Prostate gland (tissue), 2 donors: Measurements from ENCODE around the gene CTSD. TPM values are rescaled to one million over a fixed set of nuclear protein-coding genes. Genes with fewer than 3 reads are reported as not detected.

Experiments
- DNase-seq: peaks from one replicate; pipeline ENCODE4 v3.0.0-alpha.2; 2019; ENCODE audit warnings: low spot score
- H3K27ac ChIP-seq, 2 donors: fragments of 200-600 bp; sonication (generic); 2 replicates each; pipeline ENCODE4 v1.5.1; 2017 to 2019
- H3K27me3 ChIP-seq: fragments of 200-600 bp; sonication (generic); replicated peaks from 2 replicates; pipeline ENCODE4 v1.5.1; 2019; ENCODE audit not compliant: insufficient read depth
- H3K36me3 ChIP-seq, 2 donors: fragments of 200-600 bp; sonication (generic); 1 replicate in 1 of 2; 2 replicates in 1 of 2; pipeline versions ENCODE4 v1.5.1 to v1.8.1; 2017 to 2019
- H3K4me1 ChIP-seq: fragments of 200-600 bp; sonication (generic); replicated peaks from 2 replicates; pipeline ENCODE4 v1.5.1; 2019
- H3K4me3 ChIP-seq, 2 donors: fragments of 200-600 bp; sonication (generic); 2 replicates each; pipeline ENCODE4 v1.5.1; 2017 to 2019
- H3K9me3 ChIP-seq: fragments of 200-600 bp; sonication (generic); 2 replicates; pipeline ENCODE4 v1.5.1; 2017
- POLR2A ChIP-seq: fragments of 450-650 bp; IDR thresholded peaks from one replicate; pipeline ENCODE4 v1.6.1; 2016; ENCODE audit warnings: antibody characterized with exemption, mild to moderate bottlenecking
- POLR2AphosphoS5 ChIP-seq: sonication (generic); formaldehyde crosslinking; IDR thresholded peaks from one replicate; pipeline ENCODE4 v1.6.1; 2017; ENCODE audit warnings: antibody characterized with exemption
- WGBS: methylation state at CpG from one replicate; pipeline ENCODE4 v1.1.5; 2018; 5-methylcytosine and 5-hydroxymethylcytosine counted together
- intact Hi-C: fragments of 100-400 bp; cut with DNase I; formaldehyde crosslinking; loops from one replicate; pipeline ENCODE4 v1.14.2; 2022
- total RNA-seq, 2 donors: library from RNA; depleted of rRNA; stranded (reverse); fragments of >200 nt; gene quantifications; one replicate each; pipeline ENCODE4 v1.1.0, GENCODE V29; 2016
- TF ChIP-seq, protein P1 (sequence below), 4 experiments: fragments of 200-600 bp in 2 of 4; fragments of 450-650 bp in 2 of 4; sonication (generic) in 2 of 4; IDR thresholded peaks; 1 replicate in 3 of 4; 2 replicates in 1 of 4; pipeline ENCODE4 v1.5.1; 2016 to 2019; ENCODE audit warnings: antibody characterized with exemption in 4 of 4, mild to moderate bottlenecking in 2 of 4, moderate library complexity in 2 of 4

CTSD gene
- total RNA-seq, 2 donors from 2014 or later: 497 to 983 TPM

DNA sequence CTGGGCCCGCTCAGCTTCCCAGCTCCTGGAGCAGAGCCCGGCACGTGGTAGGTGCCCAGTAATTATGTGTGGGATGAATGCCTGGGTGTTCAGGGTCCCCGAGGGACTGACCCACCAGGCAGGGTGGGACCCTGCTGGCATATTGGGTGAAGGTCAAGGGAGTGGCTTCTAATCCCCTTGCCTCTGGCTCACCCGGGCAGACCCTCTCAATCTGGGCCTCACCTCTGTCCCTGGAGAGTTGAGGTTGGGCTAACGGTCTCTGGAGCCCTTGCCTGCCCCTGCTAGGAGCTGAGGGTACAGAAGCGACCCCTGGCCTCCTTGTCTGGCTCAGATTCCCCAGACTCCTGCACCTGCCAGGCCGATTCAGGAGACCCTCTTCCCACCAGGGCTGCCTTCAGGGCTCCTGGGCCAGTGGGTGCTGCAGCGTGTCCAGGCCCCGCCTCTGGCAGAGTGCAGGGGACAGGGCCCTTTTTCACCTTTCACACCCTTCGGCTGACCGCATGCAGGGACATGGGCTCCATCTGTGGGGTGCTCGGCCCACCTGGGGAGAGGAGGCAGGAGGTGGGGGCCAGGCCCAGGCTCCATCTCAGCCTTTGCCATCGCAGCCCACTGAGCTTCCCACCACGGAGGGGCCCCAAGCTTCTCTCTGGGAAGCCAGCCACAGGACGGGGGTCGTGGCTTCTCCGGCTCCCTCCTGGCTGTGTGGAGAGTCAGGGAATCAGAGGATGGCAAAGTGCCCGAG is 3.8 kb upstream of the CTSD start:
- no peak for DNase-seq
- no peak overlapping the region for H3K4me3 ChIP-seq
- H3K9me3 ChIP-seq: no peaks in the 10 kb centered on the region
- peaks cover 4% of the 10 kb centered on the region for H3K4me1 ChIP-seq
- intact Hi-C loops: loop anchor here (10.0 kb wide), 1 partner anchor 1117 kb away; the partner anchor contains the start of gene CDKN1C
- 85% methylated on average over 18 of the region's 19 CpGs for WGBS
- no peaks in the 10 kb centered on the region for H3K27me3 ChIP-seq
- no peak overlapping the region for H3K27ac ChIP-seq
- H3K36me3 ChIP-seq: no peaks in the 10 kb centered on the region
- TF ChIP-seq POLR2AphosphoS5 (no peak), POLR2A (no peak)
- TF ChIP-seq, protein P1, sequence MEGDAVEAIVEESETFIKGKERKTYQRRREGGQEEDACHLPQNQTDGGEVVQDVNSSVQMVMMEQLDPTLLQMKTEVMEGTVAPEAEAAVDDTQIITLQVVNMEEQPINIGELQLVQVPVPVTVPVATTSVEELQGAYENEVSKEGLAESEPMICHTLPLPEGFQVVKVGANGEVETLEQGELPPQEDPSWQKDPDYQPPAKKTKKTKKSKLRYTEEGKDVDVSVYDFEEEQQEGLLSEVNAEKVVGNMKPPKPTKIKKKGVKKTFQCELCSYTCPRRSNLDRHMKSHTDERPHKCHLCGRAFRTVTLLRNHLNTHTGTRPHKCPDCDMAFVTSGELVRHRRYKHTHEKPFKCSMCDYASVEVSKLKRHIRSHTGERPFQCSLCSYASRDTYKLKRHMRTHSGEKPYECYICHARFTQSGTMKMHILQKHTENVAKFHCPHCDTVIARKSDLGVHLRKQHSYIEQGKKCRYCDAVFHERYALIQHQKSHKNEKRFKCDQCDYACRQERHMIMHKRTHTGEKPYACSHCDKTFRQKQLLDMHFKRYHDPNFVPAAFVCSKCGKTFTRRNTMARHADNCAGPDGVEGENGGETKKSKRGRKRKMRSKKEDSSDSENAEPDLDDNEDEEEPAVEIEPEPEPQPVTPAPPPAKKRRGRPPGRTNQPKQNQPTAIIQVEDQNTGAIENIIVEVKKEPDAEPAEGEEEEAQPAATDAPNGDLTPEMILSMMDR (IDR thresholded peaks at IDR 0.05): no peak

DNA sequence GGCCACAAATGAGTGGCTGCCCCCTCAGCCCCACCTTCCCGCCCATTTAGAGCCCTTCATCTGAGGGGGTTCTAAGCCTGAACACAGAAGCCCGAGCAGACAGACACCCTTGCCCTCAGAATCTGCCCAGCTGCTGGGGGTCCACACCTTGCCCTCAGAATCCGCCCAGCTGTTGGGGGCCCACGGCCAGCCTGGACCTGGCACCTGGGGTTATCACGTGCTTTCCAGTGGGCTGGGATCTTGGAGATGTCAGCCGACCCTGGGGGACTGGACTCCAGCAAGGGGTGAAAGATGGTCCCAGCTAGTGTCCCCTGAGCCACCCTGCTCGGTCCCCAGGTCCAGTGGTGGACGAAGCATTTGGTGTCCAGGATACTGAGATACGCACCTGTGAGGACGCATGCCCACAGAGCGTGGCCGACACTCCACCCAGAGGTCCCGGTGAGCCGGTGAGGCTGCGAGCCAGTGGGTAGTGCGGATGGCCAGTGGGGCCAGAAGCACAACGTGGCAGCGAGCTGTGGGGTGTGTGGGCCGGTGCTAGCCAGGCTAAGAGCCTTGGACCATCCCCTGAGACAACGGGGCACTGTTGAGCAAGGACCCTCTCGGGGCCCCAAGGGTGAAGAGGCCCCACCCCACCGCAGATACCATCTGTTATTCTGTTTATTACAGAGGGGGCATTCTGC is 3.1 kb upstream of the CTSD start:
- DNase-seq: no peak
- 91% methylated on average over 22 of the region's 22 CpGs for WGBS
- intact Hi-C loops: loop anchor here (10.0 kb wide), 1 partner anchor 1118 kb away; the partner anchor contains the start of gene CDKN1C

DNA sequence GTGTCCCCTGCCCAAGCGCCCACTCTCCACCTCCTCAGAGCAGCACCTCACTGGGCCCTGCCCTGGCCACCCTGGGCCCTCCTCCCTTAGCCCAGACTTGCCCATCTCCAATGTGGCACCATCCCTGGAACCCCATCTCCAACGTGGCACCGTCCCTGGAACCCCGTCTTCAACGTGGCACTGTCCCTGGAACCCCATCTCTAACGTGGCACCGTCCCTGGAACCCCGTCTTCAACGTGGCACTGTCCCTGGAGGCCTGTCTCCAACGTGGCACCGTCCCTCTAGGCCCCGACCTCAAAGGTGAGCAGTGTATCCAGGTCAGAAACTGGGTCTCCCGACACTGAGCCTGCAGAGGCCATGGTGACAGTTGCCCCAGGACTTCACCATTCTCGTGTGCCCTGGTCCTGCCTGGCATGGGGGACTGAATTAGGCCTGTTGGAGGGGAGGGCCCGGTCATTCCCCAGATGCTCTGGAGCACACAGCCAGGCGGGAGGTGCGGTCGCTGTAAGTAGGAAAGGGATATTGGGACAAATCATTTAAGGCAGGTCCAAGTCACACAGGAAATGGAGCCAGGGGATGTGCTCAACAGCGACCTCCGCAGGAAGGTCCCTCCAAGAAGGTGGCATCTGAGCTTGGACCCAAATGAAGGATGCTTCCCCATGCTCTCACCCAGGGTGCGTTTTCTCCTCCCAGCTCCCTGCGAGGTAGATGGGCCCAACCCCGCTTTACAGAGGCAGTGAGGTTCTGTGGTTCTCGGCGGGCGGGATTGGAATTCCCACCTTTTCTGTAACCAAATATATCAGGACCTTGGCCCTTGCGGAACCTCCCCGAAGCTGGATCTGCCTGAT is 2.4 kb upstream of the CTSD start:
- TF ChIP-seq, protein P1 (IDR thresholded peaks at IDR 0.05): no peak
- no peak for TF ChIP-seq POLR2A
- TF ChIP-seq POLR2AphosphoS5: no peak
- Histone ChIP-seq H3K4me3 (no peak overlapping the region), H3K27me3 (no peaks in the 10 kb centered on the region), H3K36me3 (no peaks in the 10 kb centered on the region), H3K4me1 (peaks cover 4% of the 10 kb centered on the region), H3K27ac (no peak overlapping the region), H3K9me3 (no peaks in the 10 kb centered on the region)
- 90% methylated on average over 28 of the region's 28 CpGs for WGBS
- DNase-seq: no peak
- intact Hi-C loops: loop anchor here (10.0 kb wide), 1 partner anchor 1119 kb away; the partner anchor contains the start of gene CDKN1C

More for the DNA sequence above, 3.1 kb upstream of the CTSD start:
- TF ChIP-seq POLR2AphosphoS5 (no peak), POLR2A (no peak)
- TF ChIP-seq, protein P1 (IDR thresholded peaks at IDR 0.05): no peak
- Histone ChIP-seq H3K9me3 (no peaks in the 10 kb centered on the region), H3K36me3 (no peaks in the 10 kb centered on the region), H3K27ac (no peak overlapping the region), H3K27me3 (no peaks in the 10 kb centered on the region), H3K4me3 (no peak overlapping the region), H3K4me1 (peaks cover 4% of the 10 kb centered on the region)

DNA sequence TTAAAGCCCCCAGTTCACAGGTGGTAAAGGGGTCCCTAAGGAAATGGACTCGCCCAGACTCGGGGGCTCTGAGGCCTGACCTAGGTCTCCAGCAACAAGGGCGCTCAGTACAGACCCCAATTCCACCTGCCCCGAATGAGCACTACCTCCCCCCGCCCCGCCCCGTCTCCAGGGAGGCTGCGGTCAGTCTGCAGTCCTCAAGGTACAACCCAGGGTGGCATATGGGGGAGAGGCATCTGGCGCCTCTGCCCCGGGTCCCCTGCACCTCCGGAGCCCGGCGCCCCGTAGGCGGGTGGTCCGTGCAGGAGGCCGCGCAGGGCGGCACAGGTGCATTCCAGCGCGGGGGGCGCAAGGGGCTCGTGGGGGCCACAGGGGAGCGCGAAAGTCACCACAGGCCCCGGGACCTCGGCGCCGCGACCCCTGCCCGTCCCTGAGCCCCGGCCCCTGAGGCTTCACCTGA is 361 bp downstream of the CTSD start:
- Histone ChIP-seq H3K27ac (peak overlapping the region; percentile 69 to 81), H3K36me3 (no peaks in the 10 kb centered on the region), H3K27me3 (no peaks in the 10 kb centered on the region), H3K4me3 (peak overlapping the region; percentile 92 to 98), H3K9me3 (no peaks in the 10 kb centered on the region), H3K4me1 (peaks cover 4% of the 10 kb centered on the region)
- no peak for DNase-seq
- no peak for TF ChIP-seq POLR2AphosphoS5
- TF ChIP-seq, protein P1 (IDR thresholded peaks at IDR 0.05): no peak
- no peak for TF ChIP-seq POLR2A
- intact Hi-C loops: loop anchor here (10.0 kb wide), 1 partner anchor 1121 kb away; the partner anchor contains the start of gene CDKN1C
- WGBS: 4% methylated on average over 17 of the region's 32 CpGs
